Fibroblast of lung (primary cell): ENCODE results near the gene CEACAM7.

Experiments
- CTCF ChIP-seq, 2 donors: IDR thresholded peaks in 1 of 2; conservative IDR thresholded peaks in 1 of 2; 1 replicate in 1 of 2; 2 replicates in 1 of 2; pipeline ENCODE4 v1.5.1; 2011 to 2012; ENCODE audit warnings: low read length in 2 of 2, control low read depth in 1 of 2, inconsistent platforms in 1 of 2, low read depth in 1 of 2, mild to moderate bottlenecking in 1 of 2
- EZH2 ChIP-seq: IDR thresholded peaks from 2 replicates; pipeline ENCODE4 v1.5.1; 2012; ENCODE audit warnings: low read length, control low read depth, mild to moderate bottlenecking; ENCODE audit errors: missing control alignments

GRCh38 chr19:41670755-41671154, 17.3 kb downstream of the CEACAM7 start:
- TF ChIP-seq CTCF (conservative IDR thresholded peaks at IDR 0.05 in 1 of 2, IDR thresholded peaks at IDR 0.05 in 1 of 2; ENCODE audit: low read depth in 1 of 2, low read length in 2 of 2) (no peak), EZH2 (no peak)
